Neural progenitor cell (in vitro differentiated cells): ENCODE results near the gene CLCNKA.

Experiments used
- EZH2phosphoT487 ChIP-seq: fragments of 200-600 bp; sonication (generic); IDR thresholded peaks from 2 replicates; pipeline ENCODE4 v1.6.1; 2017; ENCODE audit warnings: antibody characterized with exemption
- TF ChIP-seq, protein P1 (sequence below): fragments of 200-600 bp; sonication (generic); IDR thresholded peaks from 2 replicates; pipeline ENCODE4 v1.5.1; 2017; ENCODE audit warnings: antibody characterized with exemption, mild to moderate bottlenecking

DNA sequence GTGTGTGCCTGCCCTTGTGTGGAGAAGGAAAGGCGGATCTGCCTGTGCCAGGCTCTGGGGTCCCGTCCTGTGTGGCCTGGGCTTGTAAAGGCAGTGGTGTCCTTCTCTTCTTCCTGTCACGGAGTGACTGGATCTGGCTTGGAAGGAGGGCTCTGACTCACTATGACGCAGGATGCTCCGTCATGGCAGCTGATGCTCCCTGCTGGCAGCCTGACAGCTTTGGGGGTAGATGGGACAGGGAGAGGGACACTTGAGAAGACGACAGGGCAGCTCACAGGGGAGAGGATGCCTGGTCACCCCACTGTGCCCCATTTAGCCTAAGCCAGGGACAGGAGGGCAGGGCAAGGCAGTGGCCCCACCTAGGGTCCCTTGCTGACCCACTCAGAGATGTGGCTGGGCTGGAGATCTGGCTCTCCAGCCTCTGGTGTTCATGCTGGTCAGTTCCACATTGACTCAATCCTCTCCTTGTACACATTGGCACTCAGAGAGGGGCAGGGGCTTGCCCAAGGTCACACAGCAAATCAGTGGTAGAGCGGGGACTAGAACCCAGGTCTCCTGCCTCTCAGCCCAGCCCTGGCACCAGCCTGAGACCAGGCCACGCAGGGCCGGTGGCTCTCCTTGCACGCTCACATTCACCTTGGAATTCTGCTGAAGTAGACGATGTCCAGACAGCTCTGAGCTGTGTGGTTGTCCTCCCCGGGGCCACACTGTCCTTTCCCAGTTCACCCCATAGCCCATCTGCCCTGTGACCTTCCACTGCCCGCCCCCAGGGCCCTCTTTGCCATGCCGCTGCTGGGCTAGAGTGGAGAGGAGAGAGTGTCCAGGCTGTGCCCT is 54.4 kb downstream of the CLCNKA start:
- TF ChIP-seq, protein P1, sequence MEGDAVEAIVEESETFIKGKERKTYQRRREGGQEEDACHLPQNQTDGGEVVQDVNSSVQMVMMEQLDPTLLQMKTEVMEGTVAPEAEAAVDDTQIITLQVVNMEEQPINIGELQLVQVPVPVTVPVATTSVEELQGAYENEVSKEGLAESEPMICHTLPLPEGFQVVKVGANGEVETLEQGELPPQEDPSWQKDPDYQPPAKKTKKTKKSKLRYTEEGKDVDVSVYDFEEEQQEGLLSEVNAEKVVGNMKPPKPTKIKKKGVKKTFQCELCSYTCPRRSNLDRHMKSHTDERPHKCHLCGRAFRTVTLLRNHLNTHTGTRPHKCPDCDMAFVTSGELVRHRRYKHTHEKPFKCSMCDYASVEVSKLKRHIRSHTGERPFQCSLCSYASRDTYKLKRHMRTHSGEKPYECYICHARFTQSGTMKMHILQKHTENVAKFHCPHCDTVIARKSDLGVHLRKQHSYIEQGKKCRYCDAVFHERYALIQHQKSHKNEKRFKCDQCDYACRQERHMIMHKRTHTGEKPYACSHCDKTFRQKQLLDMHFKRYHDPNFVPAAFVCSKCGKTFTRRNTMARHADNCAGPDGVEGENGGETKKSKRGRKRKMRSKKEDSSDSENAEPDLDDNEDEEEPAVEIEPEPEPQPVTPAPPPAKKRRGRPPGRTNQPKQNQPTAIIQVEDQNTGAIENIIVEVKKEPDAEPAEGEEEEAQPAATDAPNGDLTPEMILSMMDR = no peak
- no peak for TF ChIP-seq EZH2phosphoT487
